Ishikawa (cell line): Measurements from ENCODE around the gene TRIM14.

Source experiments
- CEBPB ChIP-seq: IDR thresholded peaks from 2 replicates; pipeline ENCODE4 v1.6.1; 2012
- EGR1 ChIP-seq: IDR thresholded peaks from 2 replicates; pipeline ENCODE4 v1.6.1; 2012
- EP300 ChIP-seq: IDR thresholded peaks from 2 replicates; pipeline ENCODE4 v1.6.1; 2012; ENCODE audit warnings: borderline replicate concordance
- RAD21 ChIP-seq: IDR thresholded peaks from 2 replicates; pipeline ENCODE4 v1.6.1; 2012; ENCODE audit warnings: low read depth
- TAF1 ChIP-seq: IDR thresholded peaks from 2 replicates; pipeline ENCODE4 v1.6.1; 2012; ENCODE audit warnings: low read depth, mild to moderate bottlenecking
- TCF12 ChIP-seq: IDR thresholded peaks from 2 replicates; pipeline ENCODE4 v1.6.1; 2012; ENCODE audit warnings: low read depth
- YY1 ChIP-seq: IDR thresholded peaks from 2 replicates; pipeline ENCODE4 v1.6.1; 2012; ENCODE audit warnings: low read depth
- TF ChIP-seq, protein P1 (sequence below): IDR thresholded peaks from 2 replicates; pipeline ENCODE4 v1.6.1; 2012; ENCODE audit warnings: low read depth, mild to moderate bottlenecking
- TF ChIP-seq, protein P2 (sequence below): IDR thresholded peaks from 2 replicates; pipeline ENCODE4 v1.6.1; 2012

DNA sequence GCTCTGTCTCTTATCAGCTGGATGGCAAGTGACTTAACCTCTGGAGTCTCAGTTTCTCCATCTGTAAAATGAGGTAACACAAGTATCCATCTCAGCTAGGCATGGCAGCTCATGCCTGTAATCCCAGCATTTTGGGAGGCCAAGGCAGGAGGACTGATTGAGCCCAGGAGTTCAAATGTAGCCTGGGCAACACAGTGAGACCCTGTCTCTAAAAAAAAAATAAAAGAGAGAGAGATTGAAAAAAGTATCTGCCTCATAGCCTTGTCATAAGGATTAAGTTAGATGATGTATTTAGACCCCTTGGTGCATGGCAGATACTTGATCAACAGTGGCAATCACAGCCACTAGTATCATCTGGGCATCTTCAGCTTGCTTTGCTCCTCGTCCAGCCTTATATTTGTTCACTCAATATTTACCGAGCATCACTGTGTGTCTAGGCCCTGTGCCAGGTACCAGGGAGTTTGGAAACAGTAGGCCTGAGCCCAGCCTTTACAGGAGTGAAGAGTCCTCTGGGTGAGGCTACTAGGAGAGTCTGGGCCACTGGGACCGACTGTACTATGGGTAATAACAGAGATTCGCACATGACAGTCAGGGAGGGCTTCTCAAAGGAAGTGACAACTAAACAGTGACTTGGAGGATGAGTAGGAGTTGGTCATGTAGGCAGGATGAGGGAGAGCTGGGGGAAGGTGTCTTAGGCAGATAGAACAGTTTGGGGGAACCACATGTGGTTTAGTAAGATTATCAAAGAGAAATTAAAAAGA lies 39.2 kb upstream of the TRIM14 start:
- TF ChIP-seq TAF1 (no peak), EGR1 (no peak), RAD21 (no peak), TCF12 (no peak), EP300 (no peak), CEBPB (no peak), YY1 (no peak)
- TF ChIP-seq, protein P1, sequence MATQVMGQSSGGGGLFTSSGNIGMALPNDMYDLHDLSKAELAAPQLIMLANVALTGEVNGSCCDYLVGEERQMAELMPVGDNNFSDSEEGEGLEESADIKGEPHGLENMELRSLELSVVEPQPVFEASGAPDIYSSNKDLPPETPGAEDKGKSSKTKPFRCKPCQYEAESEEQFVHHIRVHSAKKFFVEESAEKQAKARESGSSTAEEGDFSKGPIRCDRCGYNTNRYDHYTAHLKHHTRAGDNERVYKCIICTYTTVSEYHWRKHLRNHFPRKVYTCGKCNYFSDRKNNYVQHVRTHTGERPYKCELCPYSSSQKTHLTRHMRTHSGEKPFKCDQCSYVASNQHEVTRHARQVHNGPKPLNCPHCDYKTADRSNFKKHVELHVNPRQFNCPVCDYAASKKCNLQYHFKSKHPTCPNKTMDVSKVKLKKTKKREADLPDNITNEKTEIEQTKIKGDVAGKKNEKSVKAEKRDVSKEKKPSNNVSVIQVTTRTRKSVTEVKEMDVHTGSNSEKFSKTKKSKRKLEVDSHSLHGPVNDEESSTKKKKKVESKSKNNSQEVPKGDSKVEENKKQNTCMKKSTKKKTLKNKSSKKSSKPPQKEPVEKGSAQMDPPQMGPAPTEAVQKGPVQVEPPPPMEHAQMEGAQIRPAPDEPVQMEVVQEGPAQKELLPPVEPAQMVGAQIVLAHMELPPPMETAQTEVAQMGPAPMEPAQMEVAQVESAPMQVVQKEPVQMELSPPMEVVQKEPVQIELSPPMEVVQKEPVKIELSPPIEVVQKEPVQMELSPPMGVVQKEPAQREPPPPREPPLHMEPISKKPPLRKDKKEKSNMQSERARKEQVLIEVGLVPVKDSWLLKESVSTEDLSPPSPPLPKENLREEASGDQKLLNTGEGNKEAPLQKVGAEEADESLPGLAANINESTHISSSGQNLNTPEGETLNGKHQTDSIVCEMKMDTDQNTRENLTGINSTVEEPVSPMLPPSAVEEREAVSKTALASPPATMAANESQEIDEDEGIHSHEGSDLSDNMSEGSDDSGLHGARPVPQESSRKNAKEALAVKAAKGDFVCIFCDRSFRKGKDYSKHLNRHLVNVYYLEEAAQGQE, result no peak
- TF ChIP-seq, protein P2, sequence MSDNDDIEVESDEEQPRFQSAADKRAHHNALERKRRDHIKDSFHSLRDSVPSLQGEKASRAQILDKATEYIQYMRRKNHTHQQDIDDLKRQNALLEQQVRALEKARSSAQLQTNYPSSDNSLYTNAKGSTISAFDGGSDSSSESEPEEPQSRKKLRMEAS, result no peak
